ENCODE measurements around the gene KLF13. TPM values are rescaled to one million over a fixed set of nuclear protein-coding genes. Genes with fewer than 3 reads are reported as not detected.

KLF13 gene
- total RNA-seq, 1 donor from 2014 or later: 30.9 TPM

- H3K9me3 ChIP-seq: no peaks in the 10 kb centered on the region
- no peak overlapping the region for H3K27ac ChIP-seq
- H3K4me3 ChIP-seq: no peak overlapping the region
- no peaks in the 10 kb centered on the region for H3K27me3 ChIP-seq
- intact Hi-C loops (cut with DNase I): no loop called here
- DNase-seq (ENCODE audit: extremely low spot score in 2 of 2): no peak
- peaks cover 0 to 22% of the 10 kb centered on the region in 2 donors for H3K36me3 ChIP-seq
- H3K4me1 ChIP-seq: peaks cover 9% of the 10 kb centered on the region
- TF ChIP-seq CTCF (IDR thresholded peaks at IDR 0.05) (no peak), POLR2A (IDR thresholded peaks at IDR 0.05) (no peak), POLR2AphosphoS5 (IDR thresholded peaks at IDR 0.05; ENCODE audit: insufficient read depth in 1 of 2, low read depth in 1 of 2) (no peak)
Measured at GRCh38 chr15:31382713-31383045, 56.0 kb downstream of the KLF13 start.

- Histone ChIP-seq H3K9me3 (no peaks in the 10 kb centered on the region), H3K27ac (no peak overlapping the region), H3K36me3 (peaks cover 0 to 22% of the 10 kb centered on the region in 2 donors), H3K4me3 (no peak overlapping the region), H3K27me3 (no peaks in the 10 kb centered on the region), H3K4me1 (peaks cover 14% of the 10 kb centered on the region)
- TF ChIP-seq POLR2A (IDR thresholded peaks at IDR 0.05) (no peak), POLR2AphosphoS5 (IDR thresholded peaks at IDR 0.05; ENCODE audit: insufficient read depth in 1 of 2, low read depth in 1 of 2) (no peak), CTCF (IDR thresholded peaks at IDR 0.05) (no peak)
- no peak for DNase-seq (ENCODE audit: extremely low spot score in 2 of 2)
- intact Hi-C loops (cut with DNase I): no loop called here
Measured at GRCh38 chr15:31383139-31383538, 56.5 kb downstream of the KLF13 start.

- TF ChIP-seq POLR2A (IDR thresholded peaks at IDR 0.05) (no peak), POLR2AphosphoS5 (IDR thresholded peaks at IDR 0.05; ENCODE audit: insufficient read depth in 1 of 2, low read depth in 1 of 2) (no peak), CTCF (IDR thresholded peaks at IDR 0.05) (no peak)
- Histone ChIP-seq H3K27me3 (no peaks in the 10 kb centered on the region), H3K4me1 (peaks cover 16% of the 10 kb centered on the region), H3K36me3 (peaks cover 0 to 10% of the 10 kb centered on the region in 2 donors), H3K9me3 (no peaks in the 10 kb centered on the region), H3K27ac (no peak overlapping the region), H3K4me3 (no peak overlapping the region)
- no peak for DNase-seq (ENCODE audit: extremely low spot score in 2 of 2)
- intact Hi-C loops (cut with DNase I): no loop called here
Measured at GRCh38 chr15:31384568-31384967, 57.9 kb downstream of the KLF13 start.

GRCh38 chr15:31385736-31386135 lies 59.1 kb downstream of the KLF13 start:
- no peak for TF ChIP-seq CTCF (IDR thresholded peaks at IDR 0.05)
- no peak for TF ChIP-seq POLR2AphosphoS5 (IDR thresholded peaks at IDR 0.05; ENCODE audit: insufficient read depth in 1 of 2, low read depth in 1 of 2)
- no peak for TF ChIP-seq POLR2A (IDR thresholded peaks at IDR 0.05)
- Histone ChIP-seq H3K9me3 (no peaks in the 10 kb centered on the region), H3K27me3 (no peaks in the 10 kb centered on the region), H3K4me1 (peaks cover 16% of the 10 kb centered on the region), H3K27ac (no peak overlapping the region), H3K36me3 (peaks cover 0 to under 1% of the 10 kb centered on the region in 2 donors), H3K4me3 (no peak overlapping the region)
- DNase-seq (ENCODE audit: extremely low spot score in 2 of 2): peak in 1 of 2 donors; percentile 16
- intact Hi-C loops (cut with DNase I): no loop called here

- no peaks in the 10 kb centered on the region for H3K27me3 ChIP-seq
- peaks cover 16% of the 10 kb centered on the region for H3K4me1 ChIP-seq
- no peaks in the 10 kb centered on the region for H3K9me3 ChIP-seq
- no peak overlapping the region for H3K4me3 ChIP-seq
- H3K36me3 ChIP-seq: no peaks in the 10 kb centered on the region
- H3K27ac ChIP-seq: peak overlapping the region; percentile 77
- TF ChIP-seq POLR2A (IDR thresholded peaks at IDR 0.05) (no peak), CTCF (IDR thresholded peaks at IDR 0.05) (no peak), POLR2AphosphoS5 (IDR thresholded peaks at IDR 0.05; ENCODE audit: insufficient read depth in 1 of 2, low read depth in 1 of 2) (no peak)
- DNase-seq (ENCODE audit: extremely low spot score in 2 of 2): peak in 1 of 2 donors; percentile 18
- intact Hi-C loops (cut with DNase I): no loop called here
Measured at GRCh38 chr15:31387092-31387478, 60.5 kb downstream of the KLF13 start.

Data from vagina (tissue), 2 donors.